Body of pancreas (tissue), 4 donors: ENCODE data around the gene PDE9A.

ENCODE experiments used
- CTCF ChIP-seq, 7 experiments: fragments of 450-650 bp in 4 of 7; fragments of 200-600 bp in 3 of 7; sonication (generic) in 3 of 7; IDR thresholded peaks; one replicate each; pipeline ENCODE4 v1.5.1; 2016 to 2019; ENCODE audit warnings: antibody characterized with exemption in 7 of 7
- POLR2A ChIP-seq, 3 donors: fragments of 450-650 bp; IDR thresholded peaks; one replicate each; pipeline ENCODE4 v1.6.1; 2016; ENCODE audit warnings: antibody characterized with exemption in 3 of 3, mild to moderate bottlenecking in 2 of 3

- TF ChIP-seq POLR2A (IDR thresholded peaks at IDR 0.05) = no peak
- TF ChIP-seq CTCF (IDR thresholded peaks at IDR 0.05) = no peak
These were observed 117.5 kb downstream of the PDE9A start for GRCh38 chr21:42770717-42771502.
